Activated naive CD4-positive, alpha-beta T cell treated with anti-CD3 and anti-CD28 coated beads, Interleukin-2, amount 10 ng/mL, durations not matched to agents 7 days and 5 days (primary cell): ENCODE results near the gene ERO1B.

ENCODE experiments used
- CTCF ChIA-PET: fragments of 350-600 bp; sonication (Branson Sonifier 250); formaldehyde crosslinking; loops from one replicate; lab custom pipeline; 2021; ENCODE audit warnings: antibody characterized with exemption; lab: Charles Lee
- DNase-seq: peaks from one replicate; pipeline ENCODE4 v3.0.0-alpha.2; 2020
- H3K27ac Mint-ChIP-seq: one replicate; pipeline ENCODE4 v1.8.0; 2021; ENCODE audit warnings: mild to moderate bottlenecking, moderate library complexity, mixed read lengths
- H3K27me3 Mint-ChIP-seq: one replicate; pipeline ENCODE4 v1.8.0; 2021; ENCODE audit warnings: mild to moderate bottlenecking, mixed read lengths
- H3K36me3 Mint-ChIP-seq: one replicate; pipeline ENCODE4 v1.8.0; 2021; ENCODE audit warnings: mixed read lengths
- H3K4me1 Mint-ChIP-seq: one replicate; pipeline ENCODE4 v1.8.0; 2021; ENCODE audit warnings: mixed read lengths
- H3K4me3 Mint-ChIP-seq: one replicate; pipeline ENCODE4 v1.8.0; 2021; ENCODE audit warnings: mild to moderate bottlenecking, moderate library complexity, mixed read lengths
- H3K9me3 Mint-ChIP-seq: one replicate; pipeline ENCODE4 v1.8.0; 2021; ENCODE audit warnings: mixed read lengths

Gene ERO1B

GRCh38 chr1:236284291-236284721 is 2.5 kb upstream of the ERO1B start:
- Mint-ChIP-seq H3K4me1 (peaks cover 39% of the 10 kb centered on the region), H3K4me3 (peak overlapping the region; percentile 10), H3K9me3 (no peaks in the 10 kb centered on the region), H3K36me3 (no peaks in the 10 kb centered on the region), H3K27ac (peak overlapping the region; percentile 38), H3K27me3 (peaks cover 15% of the 10 kb centered on the region)
- DNase-seq, result no peak
- CTCF ChIA-PET, result no interaction called here

- peak overlapping the region; percentile 85 for H3K4me3 Mint-ChIP-seq
- DNase-seq, result no peak
- peaks cover 39% of the 10 kb centered on the region for H3K4me1 Mint-ChIP-seq
- H3K27ac Mint-ChIP-seq, result no peak overlapping the region
- no peaks in the 10 kb centered on the region for H3K9me3 Mint-ChIP-seq
- H3K27me3 Mint-ChIP-seq, result peaks cover 15% of the 10 kb centered on the region
- CTCF ChIA-PET, result no interaction called here
- peaks cover 2% of the 10 kb centered on the region for H3K36me3 Mint-ChIP-seq
Measured at GRCh38 chr1:236282719-236283118, 961 bp upstream of the ERO1B start.

DNA sequence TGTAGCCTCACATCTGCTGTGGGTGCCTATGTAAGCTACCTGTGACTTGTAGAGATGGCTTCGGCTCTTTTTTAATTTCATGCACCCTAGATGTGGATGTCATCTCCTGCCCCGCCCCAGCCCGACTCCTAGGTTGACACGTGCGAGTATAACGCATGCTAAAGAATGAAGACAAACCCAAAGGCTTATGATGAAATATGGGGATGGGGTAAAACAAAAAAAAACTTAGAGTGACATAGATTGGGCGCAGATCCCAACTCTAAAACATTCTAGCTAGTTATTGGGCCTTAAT is 613 bp upstream of the ERO1B start:
- CTCF ChIA-PET, result no interaction called here
- peaks cover 15% of the 10 kb centered on the region for H3K27me3 Mint-ChIP-seq
- H3K4me3 Mint-ChIP-seq, result peak overlapping the region; percentile 85
- H3K36me3 Mint-ChIP-seq, result peaks cover 2% of the 10 kb centered on the region
- no peaks in the 10 kb centered on the region for H3K9me3 Mint-ChIP-seq
- DNase-seq, result no peak
- peak overlapping the region; percentile 67 for H3K27ac Mint-ChIP-seq
- H3K4me1 Mint-ChIP-seq, result peaks cover 39% of the 10 kb centered on the region

- CTCF ChIA-PET, result no interaction called here
- peaks cover 39% of the 10 kb centered on the region for H3K4me1 Mint-ChIP-seq
- peak overlapping the region; percentile 85 for H3K4me3 Mint-ChIP-seq
- H3K9me3 Mint-ChIP-seq, result peaks cover 3% of the 10 kb centered on the region
- peaks cover 2% of the 10 kb centered on the region for H3K36me3 Mint-ChIP-seq
- peaks cover 12% of the 10 kb centered on the region for H3K27me3 Mint-ChIP-seq
- peak overlapping the region; percentile 47 for H3K27ac Mint-ChIP-seq
- DNase-seq, result peak; percentile 51
Measured at GRCh38 chr1:236281198-236281653, 532 bp downstream of the ERO1B start.

DNA sequence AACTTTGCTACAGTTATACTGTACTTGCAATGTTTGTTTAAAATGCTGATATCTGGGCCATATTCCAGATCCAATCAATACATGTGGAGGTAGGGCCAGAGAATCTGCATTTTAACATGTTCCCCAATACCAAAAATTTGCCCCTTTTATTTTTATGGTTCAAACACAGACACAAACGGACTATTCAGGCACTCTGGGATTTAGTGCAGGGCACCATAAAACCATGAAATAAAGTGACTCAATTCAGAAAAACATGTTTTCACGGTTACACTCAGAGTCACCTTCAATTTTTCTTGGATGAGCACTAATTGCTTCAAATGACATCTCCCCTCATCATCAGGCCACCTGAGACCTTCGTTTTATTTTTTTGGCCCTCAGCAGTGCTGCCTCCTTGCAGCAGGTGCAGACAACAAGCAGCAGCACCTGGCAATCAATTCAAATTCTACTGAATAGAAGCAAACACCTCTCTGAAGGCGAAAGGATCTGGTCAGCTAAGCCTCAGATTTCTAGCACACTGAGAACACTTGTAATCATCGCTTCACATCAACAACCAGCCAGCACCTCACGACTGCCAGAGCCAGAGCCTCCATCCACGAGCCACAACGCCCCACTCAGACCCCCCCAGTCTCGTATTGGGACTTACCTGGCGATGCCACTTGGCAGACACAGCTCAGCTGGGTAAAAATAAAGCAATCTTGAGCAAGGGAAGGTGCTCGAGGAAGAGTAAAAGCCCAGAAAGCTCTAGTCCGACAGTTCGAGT is 1.1 kb downstream of the ERO1B start:
- peaks cover 12% of the 10 kb centered on the region for H3K27me3 Mint-ChIP-seq
- DNase-seq, result peak; percentile 49
- peak overlapping the region; percentile 47 for H3K27ac Mint-ChIP-seq
- H3K4me3 Mint-ChIP-seq, result peak overlapping the region; percentile 85
- peaks cover 39% of the 10 kb centered on the region for H3K4me1 Mint-ChIP-seq
- H3K36me3 Mint-ChIP-seq, result peaks cover 2% of the 10 kb centered on the region
- CTCF ChIA-PET, result no interaction called here
- H3K9me3 Mint-ChIP-seq, result peaks cover 4% of the 10 kb centered on the region

- CTCF ChIA-PET, result no interaction called here
- Mint-ChIP-seq H3K36me3 (peaks cover 2% of the 10 kb centered on the region), H3K27me3 (peaks cover 1% of the 10 kb centered on the region), H3K9me3 (peaks cover 4% of the 10 kb centered on the region), H3K4me1 (peaks cover 5% of the 10 kb centered on the region), H3K27ac (no peak overlapping the region), H3K4me3 (no peak overlapping the region)
- DNase-seq, result no peak
Measured at GRCh38 chr1:236275586-236275985, 6.2 kb downstream of the ERO1B start.

DNA sequence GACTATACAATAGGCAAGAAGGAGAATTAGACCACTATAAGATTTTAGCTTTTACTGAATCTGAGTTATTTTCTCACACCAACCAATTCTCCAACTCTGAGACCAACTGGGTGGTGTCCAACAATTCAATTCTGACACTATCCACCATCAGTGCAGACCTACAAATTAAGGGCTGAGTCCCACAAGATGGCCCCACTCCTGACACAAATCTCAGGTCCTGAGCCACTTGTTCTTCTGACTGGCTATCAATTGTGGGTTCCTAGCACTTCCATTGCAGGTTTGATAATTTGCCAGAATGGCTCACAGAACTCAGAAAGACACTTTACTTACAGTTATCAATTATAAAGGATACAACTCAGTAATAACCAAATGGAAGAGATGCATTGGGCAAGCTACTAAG is 6.7 kb downstream of the ERO1B start:
- Mint-ChIP-seq H3K36me3 (peaks cover 2% of the 10 kb centered on the region), H3K9me3 (peaks cover 4% of the 10 kb centered on the region), H3K4me3 (no peak overlapping the region), H3K27me3 (no peaks in the 10 kb centered on the region), H3K27ac (no peak overlapping the region), H3K4me1 (peaks cover under 1% of the 10 kb centered on the region)
- CTCF ChIA-PET, result no interaction called here
- DNase-seq, result no peak

GRCh38 chr1:236273358-236273757 is 8.4 kb downstream of the ERO1B start:
- Mint-ChIP-seq H3K27me3 (no peaks in the 10 kb centered on the region), H3K36me3 (no peaks in the 10 kb centered on the region), H3K4me1 (no peaks in the 10 kb centered on the region), H3K9me3 (peaks cover 4% of the 10 kb centered on the region), H3K27ac (no peak overlapping the region), H3K4me3 (no peak overlapping the region)
- CTCF ChIA-PET, result no interaction called here
- DNase-seq, result no peak

GRCh38 chr1:236269439-236269838 is 12.3 kb downstream of the ERO1B start:
- H3K4me3 Mint-ChIP-seq, result no peak overlapping the region
- H3K36me3 Mint-ChIP-seq, result peaks cover 2% of the 10 kb centered on the region
- no peak for DNase-seq
- H3K27ac Mint-ChIP-seq, result no peak overlapping the region
- no peaks in the 10 kb centered on the region for H3K27me3 Mint-ChIP-seq
- CTCF ChIA-PET, result no interaction called here
- H3K4me1 Mint-ChIP-seq, result no peaks in the 10 kb centered on the region
- H3K9me3 Mint-ChIP-seq, result no peaks in the 10 kb centered on the region

DNA sequence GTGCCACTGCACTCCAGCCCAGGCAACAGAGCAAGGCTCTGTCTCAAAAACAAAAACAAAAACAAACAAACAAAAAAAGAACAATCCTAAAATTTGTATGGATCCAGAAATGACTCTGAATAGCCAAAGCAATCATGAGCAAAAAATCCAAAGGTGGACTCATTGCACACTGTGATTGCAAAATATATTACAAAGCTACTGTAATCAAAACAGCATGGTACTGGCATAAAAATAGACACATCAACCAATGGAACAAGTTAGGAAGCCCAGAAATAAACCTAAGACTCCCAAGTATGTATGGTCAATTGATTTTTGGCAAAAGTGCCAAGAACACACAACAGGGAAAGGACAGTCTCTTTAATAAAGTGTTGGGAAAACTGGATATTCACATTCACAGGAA is 19.9 kb downstream of the ERO1B start:
- DNase-seq, result no peak
- Mint-ChIP-seq H3K4me1 (peaks cover 5% of the 10 kb centered on the region), H3K9me3 (peaks cover 20% of the 10 kb centered on the region), H3K36me3 (peaks cover 9% of the 10 kb centered on the region), H3K27me3 (no peaks in the 10 kb centered on the region), H3K27ac (no peak overlapping the region), H3K4me3 (no peak overlapping the region)
- CTCF ChIA-PET, result no interaction called here

- CTCF ChIA-PET, result no interaction called here
- peaks cover 5% of the 10 kb centered on the region for H3K4me1 Mint-ChIP-seq
- no peak overlapping the region for H3K27ac Mint-ChIP-seq
- peaks cover 20% of the 10 kb centered on the region for H3K9me3 Mint-ChIP-seq
- peaks cover 9% of the 10 kb centered on the region for H3K36me3 Mint-ChIP-seq
- no peak overlapping the region for H3K4me3 Mint-ChIP-seq
- DNase-seq, result no peak
- H3K27me3 Mint-ChIP-seq, result no peaks in the 10 kb centered on the region
Measured at GRCh38 chr1:236261033-236261432, 20.7 kb downstream of the ERO1B start.

DNA sequence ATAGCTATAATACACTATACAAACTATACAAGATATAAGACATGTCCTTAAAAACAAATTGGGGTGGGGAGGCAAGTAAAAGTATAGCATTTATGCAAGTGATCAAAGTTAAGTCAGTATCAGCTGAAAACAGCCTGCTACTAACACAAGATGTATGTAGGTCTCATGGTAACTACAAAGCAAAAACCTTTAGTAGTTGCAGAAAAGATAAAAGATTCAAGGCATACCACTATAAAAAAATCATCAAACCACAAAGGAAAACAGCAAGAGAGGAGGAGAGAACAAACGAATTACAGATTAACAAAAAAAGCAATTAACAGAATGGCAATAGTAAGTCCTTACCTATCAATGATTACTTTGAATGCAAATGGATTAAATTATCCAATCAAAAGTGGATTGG is 22.7 kb downstream of the ERO1B start:
- H3K27ac Mint-ChIP-seq, result no peak overlapping the region
- H3K4me3 Mint-ChIP-seq, result no peak overlapping the region
- no peaks in the 10 kb centered on the region for H3K27me3 Mint-ChIP-seq
- peaks cover 5% of the 10 kb centered on the region for H3K4me1 Mint-ChIP-seq
- no peak for DNase-seq
- CTCF ChIA-PET, result no interaction called here
- peaks cover 9% of the 10 kb centered on the region for H3K36me3 Mint-ChIP-seq
- H3K9me3 Mint-ChIP-seq, result peaks cover 20% of the 10 kb centered on the region

- peaks cover 9% of the 10 kb centered on the region for H3K36me3 Mint-ChIP-seq
- H3K4me3 Mint-ChIP-seq, result no peak overlapping the region
- CTCF ChIA-PET, result no interaction called here
- no peak overlapping the region for H3K27ac Mint-ChIP-seq
- peaks cover 20% of the 10 kb centered on the region for H3K9me3 Mint-ChIP-seq
- no peak for DNase-seq
- H3K4me1 Mint-ChIP-seq, result peaks cover 5% of the 10 kb centered on the region
- H3K27me3 Mint-ChIP-seq, result no peaks in the 10 kb centered on the region
Measured at GRCh38 chr1:236258114-236258622, 23.6 kb downstream of the ERO1B start.

DNA sequence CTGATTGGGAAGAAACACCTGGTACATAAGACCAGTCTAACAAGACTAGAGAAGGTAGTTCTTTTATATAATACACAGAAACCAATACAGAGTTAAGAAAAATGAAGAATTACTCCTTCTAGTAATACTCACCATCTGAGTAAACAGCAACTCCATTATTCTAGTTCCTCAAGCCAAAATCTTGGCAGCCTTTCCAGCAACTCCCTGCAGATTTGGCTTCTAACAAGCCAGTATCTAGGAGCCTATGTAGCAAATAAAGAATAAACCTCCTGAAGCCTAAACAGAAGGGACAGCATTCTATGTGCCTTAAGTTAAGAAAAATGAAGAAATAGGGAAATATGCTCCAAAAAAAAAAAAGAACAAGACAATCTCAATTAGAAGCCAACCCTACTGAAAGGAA is 24.5 kb downstream of the ERO1B start:
- CTCF ChIA-PET, result no interaction called here
- DNase-seq, result no peak
- Mint-ChIP-seq H3K4me1 (peaks cover 5% of the 10 kb centered on the region), H3K27ac (no peak overlapping the region), H3K36me3 (peaks cover 9% of the 10 kb centered on the region), H3K9me3 (peaks cover 19% of the 10 kb centered on the region), H3K27me3 (no peaks in the 10 kb centered on the region), H3K4me3 (no peak overlapping the region)

DNA sequence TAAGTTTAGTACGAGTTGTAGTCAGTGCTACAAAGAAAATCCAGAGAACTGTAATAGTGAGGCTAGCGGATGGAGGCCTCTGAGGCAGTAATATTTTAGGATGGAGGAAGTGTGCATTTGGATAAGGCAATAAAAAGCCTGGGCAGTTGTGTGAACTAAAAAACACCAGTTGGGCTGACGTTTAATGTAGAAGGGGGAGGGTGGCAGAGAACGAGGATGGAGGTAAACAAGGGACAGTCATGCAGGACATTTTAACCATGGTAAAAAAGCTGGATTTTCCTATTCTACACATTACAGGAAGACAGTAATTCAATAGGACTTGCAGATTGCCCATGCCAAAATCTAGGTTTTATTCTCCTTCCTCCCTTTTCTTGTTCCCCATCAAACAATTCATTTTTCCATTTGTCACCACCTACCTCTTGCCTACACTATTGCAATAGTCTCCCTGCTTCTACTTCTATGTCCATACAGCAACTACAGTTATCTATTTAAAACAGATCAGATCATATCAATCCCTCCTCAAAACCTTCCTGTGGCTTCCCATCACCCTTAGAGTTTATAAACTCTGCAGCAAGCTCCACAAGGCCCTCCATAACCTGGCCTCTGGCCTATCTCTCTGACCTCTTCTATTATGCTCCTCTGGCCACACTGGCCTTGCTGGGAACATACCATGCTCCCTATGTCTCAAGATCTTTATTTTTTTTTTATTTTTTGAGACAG is 27.7 kb downstream of the ERO1B start:
- Mint-ChIP-seq H3K4me3 (no peak overlapping the region), H3K27me3 (no peaks in the 10 kb centered on the region), H3K4me1 (peaks cover 2% of the 10 kb centered on the region), H3K9me3 (peaks cover 10% of the 10 kb centered on the region), H3K36me3 (peaks cover 9% of the 10 kb centered on the region), H3K27ac (no peak overlapping the region)
- no peak for DNase-seq
- CTCF ChIA-PET, result no interaction called here
